NK-92 (cell line): ENCODE data around the gene RASAL1.

ENCODE experiments used
- DNase-seq: peaks from one replicate; lab custom pipeline; 2025; ENCODE audit not compliant: unreplicated experiment; lab: John Stamatoyannopoulos, UW

Gene RASAL1

DNA sequence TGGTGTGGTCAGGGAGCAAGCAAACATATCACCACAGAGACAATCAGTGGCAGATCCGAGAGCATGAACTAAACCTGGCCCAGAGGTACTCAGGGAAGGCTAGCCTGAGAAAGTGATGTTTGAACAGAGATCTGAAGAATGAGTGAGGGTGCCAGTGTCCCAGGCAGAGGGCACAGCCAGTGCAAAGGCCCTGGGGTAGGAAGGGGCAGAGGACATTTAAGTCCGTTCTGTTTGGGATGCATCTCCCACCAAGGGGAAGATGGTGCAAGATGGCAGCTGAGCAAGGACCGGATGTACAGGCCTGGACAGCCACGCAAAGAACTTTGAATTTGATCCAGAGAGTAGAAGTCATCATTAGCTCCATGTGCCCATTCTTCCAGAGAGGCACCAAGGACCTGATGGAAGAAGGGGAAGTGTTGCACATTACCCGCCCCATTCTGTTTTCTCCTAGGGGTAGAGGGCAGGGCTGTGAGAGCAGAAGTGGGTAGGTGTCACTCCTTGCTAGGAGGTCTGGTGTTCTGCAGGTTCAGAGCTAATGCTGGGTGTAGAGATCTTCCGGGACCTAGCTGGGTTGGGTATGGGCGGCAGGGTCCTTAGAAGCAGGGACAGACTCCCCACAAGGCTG is 75.1 kb downstream of the RASAL1 start:
- DNase-seq, result no peak

DNA sequence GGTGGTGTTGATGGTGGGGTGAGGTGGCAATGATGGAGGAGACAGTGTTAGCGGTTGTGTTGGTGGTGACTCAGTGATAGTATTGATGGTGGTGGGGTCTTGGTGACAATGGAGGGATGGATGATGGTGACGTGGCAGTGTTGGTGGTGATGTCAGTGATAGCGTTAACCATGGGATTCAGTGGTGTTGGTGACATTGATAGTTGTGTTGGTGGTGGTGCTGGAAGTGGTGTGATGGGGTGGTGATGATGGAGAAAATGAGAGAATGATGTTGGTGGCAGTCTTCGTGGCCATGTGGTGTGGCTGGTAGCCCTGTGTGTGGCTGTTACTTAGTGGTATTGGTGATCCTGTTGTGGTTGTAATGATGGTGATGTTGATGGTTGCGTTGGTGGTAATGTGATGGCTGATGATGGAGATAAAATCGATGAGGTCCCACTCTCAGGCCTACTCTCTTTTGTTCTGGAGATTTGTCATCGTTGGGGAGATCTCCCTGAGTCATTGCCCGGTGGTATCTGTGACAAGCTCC is 76.4 kb downstream of the RASAL1 start:
- no peak for DNase-seq

DNA sequence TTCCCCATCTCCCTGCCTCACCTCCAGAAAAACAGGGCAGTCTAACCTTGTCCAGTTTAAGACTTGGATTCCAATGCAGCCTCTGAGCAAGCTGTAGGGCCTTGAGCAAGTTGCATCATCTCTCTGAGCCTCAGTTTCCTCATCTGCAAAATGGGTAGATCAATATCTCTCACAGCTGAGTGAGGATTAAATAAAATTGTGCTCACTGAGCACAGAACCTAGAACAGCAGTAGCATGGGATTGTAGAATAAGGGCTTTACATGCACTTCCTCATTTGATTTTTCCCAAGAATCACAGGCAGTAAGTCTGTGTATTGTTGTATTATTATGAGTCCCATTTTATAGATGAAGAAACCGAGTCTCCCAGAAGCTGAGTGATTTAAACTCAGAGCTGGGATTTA is 77.0 kb downstream of the RASAL1 start:
- no peak for DNase-seq

DNA sequence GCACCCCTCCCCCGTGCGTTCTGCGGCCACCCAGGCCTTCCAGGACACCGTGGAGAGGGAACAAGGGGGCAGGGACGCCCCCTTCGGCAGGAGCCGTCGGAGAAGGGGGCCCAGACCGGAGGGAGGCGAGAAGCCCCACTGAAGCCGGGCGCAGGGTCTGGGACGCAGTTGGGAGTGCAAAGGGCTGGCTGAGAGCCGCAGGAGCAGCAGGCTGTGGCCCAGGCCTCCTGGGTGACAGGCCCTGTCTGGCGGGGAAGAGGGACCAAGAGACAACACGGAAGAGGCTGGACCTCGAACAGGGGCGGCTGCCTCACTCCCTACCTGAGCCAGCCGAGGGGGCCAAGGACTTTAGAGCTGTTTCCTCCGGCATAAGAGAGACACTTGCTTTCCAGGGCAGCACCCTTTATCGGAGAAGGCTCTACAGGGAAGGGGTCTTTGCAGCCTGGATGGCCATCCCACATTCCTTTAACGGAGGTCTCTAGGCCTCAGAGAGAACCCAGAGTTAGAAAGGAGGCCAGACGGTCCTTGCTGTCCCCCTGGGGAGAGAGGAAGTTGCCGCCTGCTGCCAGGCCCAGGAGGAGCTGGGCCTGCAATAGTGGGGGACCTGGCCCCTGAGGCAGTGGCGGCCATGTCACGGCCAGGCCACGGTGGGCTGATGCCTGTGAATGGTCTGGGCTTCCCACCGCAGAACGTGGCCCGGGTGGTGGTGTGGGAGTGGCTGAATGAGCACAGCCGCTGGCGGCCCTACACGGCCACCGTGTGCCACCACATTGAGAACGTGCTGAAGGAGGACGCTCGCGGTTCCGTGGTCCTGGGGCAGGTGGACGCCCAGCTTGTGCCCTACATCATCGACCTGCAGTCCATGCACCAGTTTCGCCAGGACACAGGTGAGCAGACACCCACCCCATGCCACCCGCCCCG is 77.7 kb downstream of the RASAL1 start:
- DNase-seq, result no peak

DNA sequence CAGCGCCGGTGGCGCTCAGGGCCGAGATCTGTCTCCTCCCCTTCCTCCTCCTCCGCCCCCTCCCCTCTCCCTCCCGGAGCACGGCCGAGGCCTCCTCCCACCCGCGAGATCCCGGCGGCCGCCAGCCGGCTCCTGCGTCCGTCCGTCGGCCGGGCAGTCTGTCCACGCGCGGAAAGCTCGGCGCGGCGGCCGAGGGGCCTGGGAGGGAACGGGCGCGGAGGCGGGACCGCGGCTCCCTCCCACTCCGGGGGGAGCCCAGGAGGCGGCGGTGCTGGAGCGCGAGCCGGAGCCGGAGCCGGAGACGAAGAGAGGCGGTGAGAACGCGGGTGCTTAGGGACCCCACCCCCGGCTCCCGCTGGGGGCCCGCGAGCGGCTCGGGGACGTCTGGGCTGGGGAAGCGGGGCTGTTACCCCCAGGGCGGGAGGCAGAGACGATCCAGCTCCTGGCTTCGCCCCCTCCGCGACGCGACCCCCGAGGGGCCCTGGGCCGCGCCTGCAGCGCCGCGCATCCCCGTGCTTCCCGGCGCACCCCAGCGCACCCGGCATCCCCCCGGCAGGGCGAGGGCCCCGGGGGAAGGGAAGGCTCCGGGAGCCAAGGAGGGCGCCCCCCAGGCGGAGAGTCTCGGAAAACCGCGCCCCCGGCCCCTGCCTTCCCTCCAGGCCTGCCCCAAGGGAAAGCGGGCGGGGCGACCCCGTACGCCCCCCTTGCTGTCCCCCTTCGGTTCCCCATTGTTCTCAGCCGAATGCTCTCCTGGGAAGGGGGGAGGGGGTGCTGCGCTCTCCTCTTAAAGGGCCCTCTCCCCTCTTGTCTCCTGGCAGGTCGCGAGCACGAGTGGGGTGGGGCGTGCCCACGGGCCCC is 78.7 kb downstream of the RASAL1 start, which contains the start of gene DTX1:
Gene DTX1, plus strand, starts transcription at position 100 of the 858 bp plus-strand sequence. CDS start 1,463 bp downstream, outside the sequence.
- no peak for DNase-seq

DNA sequence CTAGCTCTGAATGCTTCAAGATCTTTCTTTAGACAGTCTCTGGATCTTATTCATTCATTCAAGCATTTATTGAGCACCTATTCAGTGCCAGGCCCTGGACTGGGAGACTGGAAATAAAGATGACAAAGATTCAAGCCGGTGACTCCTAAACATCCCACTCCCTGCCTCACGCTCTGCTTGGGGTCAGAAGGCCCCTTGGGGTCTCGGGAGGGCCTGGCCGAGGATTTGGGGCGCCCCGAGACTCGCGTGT is 79.3 kb downstream of the RASAL1 start:
- DNase-seq, result no peak

DNA sequence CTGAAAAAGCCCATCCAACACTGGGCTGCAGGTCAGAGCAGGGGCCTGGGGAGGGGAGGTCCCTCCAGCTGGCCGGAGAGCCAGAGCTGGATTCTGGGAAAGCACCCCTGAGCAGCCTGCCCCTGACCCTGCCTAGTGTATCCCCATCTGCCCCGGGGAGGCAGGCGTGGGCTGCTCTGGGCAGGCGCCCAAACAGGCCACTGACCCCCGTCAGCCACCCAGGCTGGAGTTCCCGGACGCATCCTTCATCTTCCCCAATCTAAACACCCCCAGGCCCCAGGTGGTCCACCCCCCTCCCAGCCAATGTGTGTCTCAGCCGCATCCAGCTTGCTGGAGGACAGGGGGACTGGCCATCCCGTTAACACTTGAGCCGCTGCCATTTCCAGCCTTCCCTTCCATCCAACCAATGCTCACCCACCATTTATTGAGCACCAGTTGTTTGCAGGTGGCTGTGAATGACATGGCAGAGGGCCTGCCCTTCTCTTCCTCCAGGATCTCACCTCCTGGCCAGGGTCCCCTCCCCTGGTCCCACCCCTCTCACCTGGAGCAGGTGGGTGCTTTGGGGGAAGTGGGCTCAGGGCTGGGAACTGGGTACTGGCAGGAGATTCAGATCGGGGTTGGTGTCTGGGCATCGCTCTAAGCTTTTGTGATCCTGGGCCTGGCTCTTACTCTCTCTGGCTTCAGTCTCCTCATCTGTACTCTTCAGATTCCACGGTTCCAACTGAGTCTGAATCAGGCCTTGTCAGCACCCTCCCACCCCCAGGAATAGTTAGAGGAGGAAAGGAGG is 79.8 kb downstream of the RASAL1 start:
- DNase-seq, result no peak

DNA sequence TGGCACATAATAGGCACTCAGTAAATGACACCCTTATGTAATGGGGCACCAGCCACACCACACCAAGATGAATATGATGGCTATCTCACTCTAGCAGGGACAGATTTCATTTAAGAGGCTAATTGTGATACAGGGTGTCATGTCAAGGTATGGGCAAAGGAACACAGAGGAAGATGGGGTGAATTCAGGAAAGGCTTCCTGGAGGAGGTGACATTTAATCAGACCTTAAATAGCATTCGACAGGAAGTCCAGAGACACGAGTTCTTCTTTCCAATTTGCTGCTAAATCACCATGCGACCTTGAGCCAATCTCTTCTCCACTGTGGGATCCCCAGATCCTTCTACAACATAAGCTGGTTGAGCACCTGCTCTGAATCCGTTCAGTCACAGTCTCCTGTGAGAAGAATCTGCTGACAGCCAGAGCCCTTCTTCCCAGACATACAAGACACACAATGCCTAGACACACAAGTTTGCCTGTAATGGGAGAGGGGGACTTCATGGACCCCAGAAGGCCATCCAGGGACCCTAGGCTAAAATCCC is 80.5 kb downstream of the RASAL1 start:
- DNase-seq, result no peak

DNA sequence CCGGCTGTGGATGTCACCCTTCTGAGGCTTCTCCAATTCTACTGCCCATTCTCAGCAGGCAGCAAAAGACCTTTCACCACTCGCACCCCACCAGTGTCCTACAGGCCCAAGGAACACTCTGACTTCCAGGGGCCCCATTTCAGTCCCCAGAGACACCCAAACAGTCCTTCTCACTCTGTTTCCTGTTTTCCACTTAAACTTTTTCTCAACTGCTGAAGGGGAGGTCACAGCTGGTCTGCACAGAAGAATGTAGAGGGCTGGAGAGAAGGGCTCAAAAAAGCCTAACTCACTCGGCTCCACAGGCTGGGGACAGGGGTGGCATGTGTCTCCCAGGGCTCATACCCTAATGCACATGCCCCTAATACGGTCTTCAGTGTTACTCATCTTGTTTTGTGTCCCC is 83.2 kb downstream of the RASAL1 start:
- DNase-seq, result no peak

DNA sequence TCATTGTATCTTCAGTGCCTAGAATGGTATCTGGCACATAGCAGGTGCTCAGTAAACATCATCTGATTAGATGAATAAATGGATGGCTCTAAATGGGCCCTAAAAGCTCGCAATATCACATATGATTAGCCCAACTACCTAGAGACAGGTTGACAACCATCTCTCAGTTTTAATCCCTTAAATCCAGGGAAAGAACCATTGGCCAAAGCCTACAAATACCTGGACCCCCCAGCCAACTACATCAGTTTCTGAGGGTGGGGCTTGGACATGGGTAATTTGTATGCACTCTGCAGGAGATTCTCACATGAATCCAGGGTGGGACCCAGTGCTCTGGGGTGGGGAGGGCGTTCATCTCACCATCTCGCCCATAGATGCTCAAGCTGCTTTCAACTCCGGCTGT is 83.8 kb downstream of the RASAL1 start:
- DNase-seq, result no peak

DNA sequence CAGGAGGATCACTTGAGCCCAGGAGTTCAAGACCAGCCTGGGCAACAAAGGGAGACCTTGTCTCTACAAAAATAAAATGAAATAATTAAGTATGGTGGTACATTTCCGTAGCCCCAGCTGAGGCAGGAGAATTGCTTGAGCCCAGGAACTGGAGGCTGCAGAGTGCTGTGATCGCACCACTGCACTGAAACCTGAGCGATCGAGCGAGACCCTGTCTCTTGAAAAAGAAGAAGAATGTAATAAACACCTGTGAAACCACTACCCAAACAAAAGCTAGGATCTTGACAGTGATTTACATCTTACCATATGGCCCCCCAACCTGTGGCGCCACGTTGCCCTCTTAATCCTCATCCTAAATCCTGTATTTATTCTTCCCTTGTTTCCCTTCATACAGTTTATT is 84.8 kb downstream of the RASAL1 start:
- DNase-seq, result no peak

DNA sequence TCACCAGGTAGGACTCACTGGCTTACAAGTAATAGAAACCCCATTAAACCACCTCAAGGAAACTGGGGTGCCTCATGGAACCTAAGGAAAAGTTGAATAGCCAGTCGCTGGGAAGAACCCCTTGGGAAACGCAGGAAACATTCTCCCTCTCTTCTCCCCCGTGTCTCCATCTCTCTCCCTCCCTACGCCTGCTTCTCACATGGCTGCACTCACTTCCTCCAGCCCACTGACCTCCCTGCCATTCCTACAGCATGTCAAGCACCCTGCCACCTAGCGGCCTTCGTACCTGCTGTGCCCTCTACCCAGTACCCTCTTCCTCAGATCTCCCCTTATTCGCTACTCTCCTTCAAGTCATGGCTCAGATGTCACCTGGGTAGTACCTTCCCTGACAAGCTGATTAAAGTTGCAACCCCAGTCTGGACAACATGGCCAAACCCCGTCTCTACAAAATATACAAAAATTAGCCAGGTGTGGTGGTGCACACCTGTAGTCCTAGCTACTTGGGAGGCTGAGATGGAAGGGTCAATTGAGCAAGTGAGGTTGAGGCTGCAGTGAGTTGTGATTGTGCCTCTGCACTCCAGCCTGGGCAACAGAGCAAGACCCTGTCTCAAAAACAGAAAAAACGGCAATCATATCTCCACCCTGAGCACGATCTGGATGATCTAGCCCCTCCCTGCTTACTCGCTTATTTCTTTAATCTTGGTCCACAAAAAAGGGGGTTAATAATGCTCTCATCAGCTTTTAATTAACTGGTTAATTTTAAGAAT is 85.4 kb downstream of the RASAL1 start:
- no peak for DNase-seq
